NCI-H1417 treated with DMSO at 0.1 percent for 48 hours (cell line): Measurements from ENCODE around the gene VPS39.
"Not testable (repeated sequence)": the region's sequence is repeated elsewhere in the genome, so short reads cannot be mapped to it uniquely, and the experiment has no call there.

Experiments used
- DNase-seq: peaks from one replicate; lab custom pipeline; 2025; lab: John Stamatoyannopoulos, UW

Gene VPS39, protein sequence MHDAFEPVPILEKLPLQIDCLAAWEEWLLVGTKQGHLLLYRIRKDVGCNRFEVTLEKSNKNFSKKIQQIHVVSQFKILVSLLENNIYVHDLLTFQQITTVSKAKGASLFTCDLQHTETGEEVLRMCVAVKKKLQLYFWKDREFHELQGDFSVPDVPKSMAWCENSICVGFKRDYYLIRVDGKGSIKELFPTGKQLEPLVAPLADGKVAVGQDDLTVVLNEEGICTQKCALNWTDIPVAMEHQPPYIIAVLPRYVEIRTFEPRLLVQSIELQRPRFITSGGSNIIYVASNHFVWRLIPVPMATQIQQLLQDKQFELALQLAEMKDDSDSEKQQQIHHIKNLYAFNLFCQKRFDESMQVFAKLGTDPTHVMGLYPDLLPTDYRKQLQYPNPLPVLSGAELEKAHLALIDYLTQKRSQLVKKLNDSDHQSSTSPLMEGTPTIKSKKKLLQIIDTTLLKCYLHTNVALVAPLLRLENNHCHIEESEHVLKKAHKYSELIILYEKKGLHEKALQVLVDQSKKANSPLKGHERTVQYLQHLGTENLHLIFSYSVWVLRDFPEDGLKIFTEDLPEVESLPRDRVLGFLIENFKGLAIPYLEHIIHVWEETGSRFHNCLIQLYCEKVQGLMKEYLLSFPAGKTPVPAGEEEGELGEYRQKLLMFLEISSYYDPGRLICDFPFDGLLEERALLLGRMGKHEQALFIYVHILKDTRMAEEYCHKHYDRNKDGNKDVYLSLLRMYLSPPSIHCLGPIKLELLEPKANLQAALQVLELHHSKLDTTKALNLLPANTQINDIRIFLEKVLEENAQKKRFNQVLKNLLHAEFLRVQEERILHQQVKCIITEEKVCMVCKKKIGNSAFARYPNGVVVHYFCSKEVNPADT

DNA sequence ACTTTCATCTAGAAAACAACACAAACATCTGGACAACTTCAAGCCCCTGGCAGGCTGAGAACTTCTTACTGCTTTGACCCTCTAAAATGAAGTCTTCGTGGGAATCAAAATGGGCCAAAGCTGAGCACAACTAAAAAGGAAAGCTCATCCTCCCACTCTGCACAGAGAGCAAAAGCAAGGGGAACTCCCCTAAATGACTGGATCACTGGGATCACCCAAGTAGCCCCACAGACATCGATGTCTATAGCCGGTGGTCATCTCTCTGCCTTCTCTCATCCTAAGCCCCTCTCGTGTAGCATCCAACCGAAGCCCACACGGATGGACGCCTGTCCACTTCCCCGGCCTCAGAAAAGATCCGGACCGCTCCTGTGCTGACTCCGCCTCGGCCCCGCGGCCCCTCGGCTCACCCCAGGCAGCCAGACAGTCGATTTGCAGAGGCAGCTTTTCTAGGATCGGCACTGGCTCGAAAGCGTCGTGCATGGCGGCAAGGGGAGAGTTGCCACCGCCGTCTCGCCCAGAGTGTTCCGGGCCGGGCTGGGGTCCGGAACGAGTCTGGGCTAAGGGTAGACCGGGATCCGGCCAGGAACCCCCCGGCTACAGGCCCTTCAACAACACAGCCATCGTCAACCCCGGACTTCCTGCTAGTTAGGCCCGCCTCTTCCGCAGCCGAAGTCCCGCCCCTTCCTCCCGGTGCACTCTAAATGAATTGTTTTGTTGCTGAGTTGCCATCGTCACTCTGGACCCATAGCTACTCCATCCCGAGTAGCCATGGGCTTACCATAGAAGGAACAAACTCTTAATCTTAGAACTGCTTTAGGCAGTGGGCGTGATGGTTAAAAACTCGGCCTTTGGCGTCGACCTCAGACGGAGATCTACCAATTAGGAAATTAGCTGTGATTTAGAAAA, at the start of gene VPS39:
TSS of gene VPS39 (minus strand) at position 631 of the 906 bp plus-strand sequence. CDS start at position 480, 151 bp downstream.
- DNase-seq: peak; percentile 5

DNA sequence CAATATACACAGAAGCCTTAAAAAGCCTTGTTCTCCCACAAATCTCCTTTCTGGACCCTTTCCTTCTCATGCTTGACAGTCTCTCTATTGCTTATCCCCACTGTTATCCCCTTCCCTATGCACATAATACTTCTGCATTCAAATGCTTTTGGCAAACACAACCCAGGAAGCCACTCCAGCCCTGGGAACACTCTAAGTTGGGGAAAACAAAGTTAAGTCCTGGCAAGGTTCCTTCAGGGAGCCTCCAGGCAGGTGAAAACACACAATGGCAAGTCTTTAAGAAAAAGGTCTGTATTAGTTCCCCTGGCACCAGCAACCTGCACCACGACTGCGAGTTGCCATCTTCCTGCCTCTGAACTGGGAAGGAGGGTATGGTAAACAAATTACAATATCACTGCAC, 45.2 kb upstream of the VPS39 start:
- DNase-seq: no peak

DNA sequence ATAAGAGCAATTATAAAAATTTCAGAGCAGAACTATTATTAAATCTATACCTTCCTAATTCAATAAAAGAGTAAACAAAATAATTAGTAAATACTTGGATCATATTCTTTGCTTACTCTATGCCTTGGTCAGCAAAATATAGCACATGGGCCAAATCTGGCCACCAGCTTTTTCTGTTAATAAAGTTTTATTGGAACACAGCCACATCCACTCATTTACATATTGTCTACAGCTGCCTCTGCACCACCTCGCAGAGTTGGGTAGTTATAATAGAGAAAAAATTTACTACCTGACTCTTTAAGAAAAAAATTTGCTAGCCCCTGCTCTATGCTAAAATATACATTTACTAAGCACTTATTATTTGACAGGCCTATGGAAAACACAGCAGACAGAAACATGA, 32.7 kb upstream of the VPS39 start:
- no peak for DNase-seq

DNA sequence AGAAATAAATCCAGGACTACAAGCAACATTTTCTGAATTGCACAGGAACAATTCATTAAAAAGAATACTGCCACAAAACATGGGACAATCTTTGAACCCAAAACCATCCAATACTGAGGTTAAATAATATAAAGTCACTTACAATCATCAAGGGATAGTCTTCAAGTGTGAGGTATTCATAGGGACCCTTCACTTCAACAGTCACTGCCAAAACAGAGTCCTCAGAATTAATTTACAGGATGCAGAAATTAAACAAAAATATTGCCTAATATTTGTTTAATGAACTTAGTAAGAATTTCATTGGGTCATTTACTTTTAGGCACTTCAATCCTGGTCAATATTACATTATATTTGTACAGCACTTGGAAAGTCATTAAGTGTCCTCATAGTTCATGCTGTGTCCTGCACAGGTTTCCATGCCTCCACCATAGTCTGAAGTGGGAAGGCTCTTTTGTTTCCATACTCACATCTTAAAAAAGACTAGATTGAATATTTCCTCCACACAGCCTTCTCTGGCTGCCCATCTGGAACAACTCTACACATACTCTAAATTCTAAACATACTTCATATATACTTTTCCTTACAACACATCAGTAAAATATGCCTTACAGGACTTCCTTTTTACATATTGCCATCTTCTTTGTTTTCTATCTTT, 31.6 kb upstream of the VPS39 start:
- no peak for DNase-seq

DNA sequence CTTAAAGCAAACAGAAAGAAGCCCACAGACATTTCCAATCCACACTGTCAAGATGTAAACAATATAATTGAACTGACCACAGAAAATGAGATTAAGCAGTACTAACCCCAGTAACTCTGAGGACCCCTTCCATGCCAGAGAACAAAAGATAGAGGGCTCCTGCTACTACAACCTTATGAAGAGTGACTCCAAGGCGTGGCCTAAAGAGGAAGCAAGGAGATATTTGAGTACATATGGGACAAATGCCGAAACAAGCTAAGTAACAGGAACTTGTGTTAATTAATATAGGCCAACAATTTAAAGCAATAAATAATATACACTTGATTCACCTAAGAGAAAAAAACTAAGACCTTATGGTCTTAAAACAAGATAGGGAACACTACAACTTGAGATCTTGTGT, 25.0 kb upstream of the VPS39 start:
- no peak for DNase-seq

DNA sequence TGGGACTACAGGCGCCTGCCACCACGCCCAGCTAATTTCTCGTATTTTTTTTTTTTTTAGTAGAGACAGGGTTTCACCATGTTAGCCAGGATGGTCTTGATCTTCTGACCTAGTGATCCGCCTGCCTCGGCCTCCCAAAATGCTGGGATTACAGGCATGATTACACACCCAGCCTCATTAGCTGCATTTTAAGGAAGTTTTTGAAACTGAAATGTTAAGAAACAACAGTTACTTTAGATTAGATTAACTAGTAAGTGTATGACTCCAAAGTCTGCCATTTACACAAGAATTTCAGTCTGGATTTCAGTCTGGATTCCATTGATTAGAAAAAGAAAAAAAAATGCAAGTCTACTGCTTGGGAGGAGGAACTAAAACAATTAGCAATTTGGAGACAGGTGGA, 24.5 kb upstream of the VPS39 start:
- no peak for DNase-seq

DNA sequence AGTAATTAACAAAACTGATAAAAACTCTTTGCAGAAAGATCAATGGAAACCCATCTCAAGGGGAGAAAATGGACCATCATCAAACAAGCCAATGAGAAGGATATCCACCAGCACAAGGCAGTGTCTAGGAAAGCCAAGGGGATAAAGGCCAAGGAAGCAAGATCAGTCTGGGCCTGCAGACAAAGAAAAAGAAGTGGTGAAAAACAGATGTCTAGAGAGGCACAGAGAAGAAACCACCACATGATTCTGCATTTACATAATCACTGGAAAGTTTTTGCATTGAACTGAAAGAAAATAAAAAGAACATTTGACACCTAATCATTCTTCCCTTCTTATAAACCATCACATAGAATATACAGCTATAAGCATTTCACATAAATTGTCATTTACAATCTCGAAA, 23.0 kb upstream of the VPS39 start:
- no peak for DNase-seq

DNA sequence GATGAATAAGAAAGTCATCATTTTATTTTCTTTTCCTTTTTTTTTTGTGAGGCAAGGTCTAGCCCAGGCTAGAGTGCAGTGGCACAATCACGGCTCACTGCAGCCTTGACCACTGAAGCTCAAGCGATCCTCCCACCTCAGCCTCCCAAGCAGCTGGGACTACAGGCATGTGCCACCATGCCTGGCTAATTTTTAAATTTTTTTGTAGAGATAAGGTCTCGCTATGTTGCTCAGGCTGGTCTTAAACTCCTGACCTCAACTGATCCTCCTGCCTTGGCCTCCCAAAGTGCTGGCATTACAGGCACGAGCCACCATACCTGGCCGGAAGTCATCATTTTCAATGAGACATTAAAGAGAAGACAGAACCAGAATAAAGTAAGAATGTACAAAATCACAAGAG, 20.9 kb upstream of the VPS39 start:
- DNase-seq: not testable (repeated sequence)

DNA sequence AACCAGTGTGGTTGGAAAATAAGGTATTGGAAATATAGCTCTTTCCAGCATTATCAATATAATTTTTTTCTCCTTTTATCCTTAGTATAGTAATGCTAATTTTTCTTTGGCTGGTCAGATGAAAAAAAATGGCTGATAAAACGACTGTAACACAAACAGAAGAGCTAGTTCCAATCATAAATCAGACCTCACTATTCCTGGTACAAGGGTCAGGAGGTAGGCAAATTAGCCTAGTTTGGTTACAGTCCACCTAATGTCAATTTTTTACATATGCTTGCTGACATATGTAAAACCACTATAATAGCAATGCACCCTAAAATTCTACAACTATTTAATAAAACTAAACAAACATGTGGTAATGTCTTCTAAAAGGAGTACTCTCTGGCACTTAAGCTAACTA, 19.9 kb upstream of the VPS39 start:
- no peak for DNase-seq

DNA sequence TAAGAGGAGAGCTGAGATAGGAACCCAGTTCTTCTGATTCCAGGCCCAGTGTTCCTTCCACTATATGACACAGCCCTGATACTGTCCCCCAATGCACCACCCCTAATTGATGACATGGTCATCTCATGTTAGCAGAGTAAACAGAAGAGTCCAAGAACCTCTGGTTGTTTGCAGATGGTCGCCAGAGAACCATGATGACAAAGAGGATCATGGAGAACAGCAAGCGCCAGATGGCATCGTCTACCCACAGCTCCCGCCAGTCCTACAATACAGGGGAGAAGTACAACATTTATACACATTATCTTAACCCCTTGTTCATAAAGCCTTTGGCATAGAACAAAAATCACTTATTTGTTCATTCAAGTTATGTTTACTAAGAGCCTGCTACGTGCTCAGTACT, 18.5 kb upstream of the VPS39 start:
- no peak for DNase-seq

DNA sequence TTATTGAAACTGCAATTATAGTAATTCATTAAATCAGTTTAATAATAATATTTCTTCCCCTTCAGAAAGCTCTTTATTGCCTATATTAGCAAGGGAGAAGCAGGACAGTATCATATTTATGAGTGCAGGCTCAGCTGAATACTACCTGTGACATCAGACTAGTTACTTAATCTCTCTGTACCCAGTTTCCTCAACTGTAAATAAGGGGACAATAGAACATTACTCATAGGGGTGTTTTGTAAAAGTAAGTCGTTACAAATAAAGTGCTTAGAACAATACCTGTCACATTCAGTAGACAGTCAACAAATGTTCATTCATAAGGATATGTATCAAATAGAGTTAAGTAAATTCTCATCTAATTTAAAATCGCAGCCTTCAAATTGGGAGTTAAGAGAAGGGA, 12.1 kb upstream of the VPS39 start:
- no peak for DNase-seq

DNA sequence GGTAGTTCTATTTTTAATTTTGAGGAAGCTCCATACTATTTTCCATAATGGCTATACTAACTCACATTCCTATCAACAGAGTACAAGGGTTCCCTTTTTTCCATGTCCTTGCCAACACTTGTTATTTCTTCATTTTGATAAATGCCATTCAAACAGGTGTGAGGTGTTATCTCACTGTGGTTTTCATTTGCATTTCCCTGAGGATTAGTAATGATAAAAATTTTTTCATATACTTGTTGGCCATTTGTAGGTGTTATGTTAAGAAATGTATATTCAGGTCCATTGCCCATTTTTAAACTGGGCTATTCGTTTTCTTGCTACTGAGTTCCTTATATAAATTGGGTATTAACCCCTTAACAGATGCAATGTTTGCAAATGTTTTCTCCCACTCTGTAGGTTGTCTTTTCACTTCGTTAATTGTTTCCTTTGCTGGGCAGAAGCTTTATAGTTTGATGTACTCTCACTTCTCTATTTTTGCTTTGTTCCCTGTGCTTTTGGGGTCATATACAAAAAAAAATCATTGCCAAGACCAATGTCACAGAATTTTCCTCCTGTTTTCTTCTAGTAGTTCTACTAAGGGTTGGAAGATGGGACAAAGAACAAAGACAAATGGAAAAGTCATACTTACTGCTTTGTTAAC, 11.0 kb upstream of the VPS39 start:
- no peak for DNase-seq

DNA sequence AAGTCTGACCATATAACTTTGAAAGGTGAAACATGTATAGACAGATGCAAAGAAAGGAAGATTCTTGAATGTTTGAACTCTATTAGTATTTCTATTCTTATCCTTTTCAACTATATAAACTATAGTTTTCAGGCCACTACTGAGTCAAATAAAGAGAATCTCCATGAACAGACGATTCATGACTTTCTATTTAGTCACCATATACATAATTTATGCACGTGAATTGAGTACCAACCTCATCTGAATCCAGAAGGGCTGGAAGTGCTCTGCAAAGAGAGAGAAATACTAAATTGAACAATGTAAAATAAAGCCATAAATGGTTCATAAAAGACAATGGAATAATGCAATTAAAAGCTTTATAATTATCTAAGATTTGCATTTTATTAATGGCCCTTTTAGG, 9.5 kb upstream of the VPS39 start:
- DNase-seq: no peak

DNA sequence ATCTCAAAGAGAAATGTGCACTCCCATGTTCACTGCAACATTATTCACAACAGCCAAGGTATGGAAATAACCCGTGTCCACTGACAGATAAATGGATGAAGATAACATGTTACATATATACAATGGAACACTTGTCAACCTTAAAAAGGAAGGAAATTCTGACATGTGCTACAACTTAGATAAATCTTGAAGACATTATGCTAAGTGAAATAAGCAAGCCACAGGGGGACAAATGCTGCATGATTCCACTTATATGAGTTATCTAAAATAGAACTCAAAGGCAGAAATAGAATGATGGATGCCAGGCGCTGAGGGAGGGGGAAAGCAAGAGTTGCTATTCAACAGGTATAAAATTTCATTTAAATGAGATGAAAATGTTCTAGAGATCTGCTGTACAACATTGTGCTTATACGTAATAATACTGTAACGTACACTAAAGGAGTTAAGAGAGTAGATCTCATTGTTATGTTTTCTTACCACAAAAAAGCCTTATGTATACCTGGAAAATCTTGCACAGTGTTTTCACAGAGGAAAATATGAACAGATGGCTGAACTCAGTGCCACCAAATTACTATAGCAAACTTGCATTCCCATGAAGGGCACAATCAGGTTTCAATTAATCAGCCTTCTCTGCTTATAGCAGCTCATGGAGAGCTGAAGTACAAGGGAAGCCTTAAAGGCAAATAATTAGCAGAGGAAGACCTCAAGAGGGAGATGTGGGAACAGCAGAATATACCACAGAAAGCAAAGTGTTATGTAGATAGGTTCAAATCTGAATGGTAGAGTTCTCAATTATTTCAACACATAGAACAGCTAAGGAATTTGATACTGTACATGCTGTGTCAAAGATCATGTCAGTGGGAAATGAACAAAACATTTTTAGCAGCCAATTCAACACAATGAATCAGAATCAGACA, 8.1 kb upstream of the VPS39 start:
- DNase-seq: no peak

DNA sequence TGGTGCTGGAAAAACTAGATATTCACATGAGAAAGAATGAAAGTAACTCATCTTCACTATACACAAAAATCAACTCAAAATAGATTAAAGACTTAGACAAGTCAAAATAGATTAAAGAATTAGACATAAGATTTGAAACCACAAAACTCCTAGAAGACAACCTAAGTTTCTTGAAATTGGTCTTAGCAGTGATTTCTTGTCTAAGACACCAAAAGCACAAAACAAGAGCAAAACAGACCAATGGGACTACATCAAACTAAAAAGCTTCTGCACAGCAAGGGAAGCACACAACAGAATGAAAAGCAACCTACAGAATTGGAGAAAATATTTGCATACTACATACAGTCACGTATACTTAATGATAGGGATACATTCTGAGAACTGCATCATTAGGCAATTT, 6.5 kb upstream of the VPS39 start:
- no peak for DNase-seq

DNA sequence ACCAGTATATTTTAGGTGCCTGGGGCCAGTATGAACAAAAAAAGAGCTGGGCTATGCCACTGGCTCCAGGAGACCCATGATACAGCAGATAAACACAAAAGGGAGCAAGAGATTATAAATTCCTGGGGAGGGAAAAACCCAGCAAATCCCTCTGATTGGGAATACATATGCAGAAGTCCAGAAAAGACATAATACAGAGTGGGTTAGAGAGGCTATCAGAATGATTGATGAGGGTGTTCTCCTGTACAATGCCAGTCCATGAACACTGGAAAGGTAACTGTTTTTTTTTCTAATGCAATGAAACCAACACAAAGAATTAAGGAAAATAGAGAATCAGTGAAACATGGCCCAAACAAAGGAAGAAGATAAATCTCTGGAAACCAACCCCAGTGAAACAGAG, 5.4 kb upstream of the VPS39 start:
- no peak for DNase-seq

DNA sequence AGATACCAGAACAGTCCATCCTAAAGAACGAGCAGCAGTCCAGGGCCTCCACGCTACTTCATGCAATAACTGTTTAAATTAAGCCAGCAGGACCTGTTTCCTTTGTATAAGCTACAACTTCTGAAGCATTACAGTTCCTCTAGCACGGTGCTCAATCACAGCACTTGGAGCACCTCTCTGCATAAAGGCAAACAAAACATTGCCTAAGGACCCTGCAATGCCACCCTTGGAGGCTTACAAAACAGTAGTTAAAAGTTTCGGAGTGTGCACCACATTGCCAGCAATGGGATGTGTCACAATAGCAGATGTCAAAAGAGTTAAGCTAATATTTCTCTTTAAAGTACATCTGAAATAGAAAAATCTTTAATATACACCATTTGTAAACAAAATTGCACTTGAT, 2.6 kb upstream of the VPS39 start:
- DNase-seq: no peak

DNA sequence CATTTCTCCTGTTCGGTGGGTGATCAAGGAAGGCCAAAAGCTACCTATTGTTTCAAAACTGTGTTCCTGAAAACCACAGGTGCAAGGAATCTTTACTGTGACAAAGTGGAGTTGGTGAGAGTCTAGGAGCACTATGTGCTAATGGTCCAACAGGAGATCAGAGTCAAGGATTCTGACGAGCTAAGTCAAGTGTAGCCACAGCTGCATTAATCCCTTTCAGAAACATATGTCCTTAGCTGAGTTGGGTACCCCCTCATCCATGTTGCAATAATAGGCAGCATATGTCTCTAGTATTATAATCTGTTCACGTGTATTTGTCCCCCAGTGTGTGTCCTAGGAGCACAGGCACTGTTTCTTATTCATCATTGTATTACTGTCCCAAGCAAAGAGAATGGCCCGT, 1.7 kb downstream of the VPS39 start:
- no peak for DNase-seq

DNA sequence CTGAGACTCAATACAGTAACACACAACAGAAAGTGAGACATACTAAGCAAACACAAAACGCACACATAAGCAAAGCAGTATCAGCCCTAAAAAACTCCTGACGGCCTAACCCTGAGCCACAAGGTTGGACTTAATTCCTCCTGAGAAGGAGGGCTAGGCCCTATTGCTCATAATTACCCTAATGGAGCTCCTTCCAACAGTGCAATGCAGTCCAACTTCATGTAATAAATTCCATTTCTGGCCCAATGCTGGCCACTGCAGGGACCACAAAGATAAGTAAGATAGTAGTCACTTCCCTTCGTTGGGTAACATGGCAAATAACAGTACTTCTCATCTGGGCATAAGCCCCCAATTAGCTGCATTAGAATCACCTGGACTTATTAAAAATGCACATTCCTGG, 4.2 kb downstream of the VPS39 start:
- DNase-seq: no peak

DNA sequence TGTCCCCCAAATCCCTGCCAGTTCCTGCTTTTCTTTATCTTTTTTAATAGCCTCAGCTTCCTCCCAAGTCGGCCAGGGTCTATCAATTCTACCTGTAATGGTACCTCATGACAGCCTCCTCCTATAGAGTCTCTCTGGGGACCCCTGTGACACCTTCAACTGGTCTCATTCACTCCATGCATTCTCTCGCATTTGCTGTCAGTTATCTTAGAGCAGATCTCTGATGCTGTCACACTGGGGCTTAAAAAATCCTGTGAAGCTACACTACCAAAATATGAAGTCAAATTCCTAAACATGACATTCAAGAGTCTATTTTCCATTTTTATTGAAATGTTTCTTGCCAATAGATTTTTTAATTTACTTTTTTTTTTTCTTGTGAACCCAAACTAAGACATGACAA, 5.5 kb downstream of the VPS39 start:
- no peak for DNase-seq
